Stimulated activated CD8-positive, alpha-beta memory T cell treated with anti-CD3 and anti-CD28 coated beads, Interleukin-7, amount 100 ng/mL, for 4 hours (primary cell): ENCODE data around the gene R3HDM2.

Experiments used
- DNase-seq, 2 donors: peaks; one replicate each; pipeline ENCODE4 v3.0.0-alpha.2; 2020; ENCODE audit warnings: low read depth in 2 of 2

R3HDM2 gene

DNA sequence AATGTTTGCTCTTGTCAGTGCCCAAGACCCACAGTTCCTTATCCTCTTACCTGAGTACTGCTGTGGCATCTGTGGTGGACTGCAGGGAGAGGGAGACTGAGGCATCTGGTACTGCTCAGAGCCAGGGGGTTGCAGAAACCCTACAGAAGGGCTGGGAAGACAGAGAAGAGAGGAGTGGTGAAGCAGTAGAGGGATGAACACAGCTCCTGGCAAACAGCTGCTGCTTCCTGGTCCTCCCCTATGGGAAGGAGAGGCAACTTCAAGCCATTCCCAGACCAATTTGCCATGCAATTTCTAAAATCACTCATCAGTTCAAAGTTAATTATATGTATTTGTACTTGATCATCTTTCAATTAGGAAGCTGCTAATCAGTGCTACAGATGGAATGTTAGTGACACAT is 164.2 kb downstream of the R3HDM2 start:
- no peak for DNase-seq

DNA sequence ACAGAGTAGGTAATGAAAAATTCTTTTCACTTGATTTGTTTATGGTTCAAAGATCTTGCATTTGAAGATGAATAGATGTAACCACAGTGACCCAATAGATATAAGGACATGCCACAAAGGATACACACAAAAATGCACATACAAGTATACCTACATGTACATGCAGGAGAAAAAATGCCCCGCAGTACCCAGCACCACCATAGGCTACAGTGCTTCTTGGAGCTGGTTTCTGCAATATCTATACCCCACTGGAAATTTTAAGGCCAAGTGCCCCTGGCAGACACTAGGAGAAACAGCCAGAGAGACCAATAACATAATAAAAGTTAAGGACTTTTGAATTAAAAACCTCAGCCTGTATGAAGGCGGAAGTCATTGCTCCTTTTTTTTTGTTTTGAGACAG is 167.7 kb downstream of the R3HDM2 start:
- no peak for DNase-seq

DNA sequence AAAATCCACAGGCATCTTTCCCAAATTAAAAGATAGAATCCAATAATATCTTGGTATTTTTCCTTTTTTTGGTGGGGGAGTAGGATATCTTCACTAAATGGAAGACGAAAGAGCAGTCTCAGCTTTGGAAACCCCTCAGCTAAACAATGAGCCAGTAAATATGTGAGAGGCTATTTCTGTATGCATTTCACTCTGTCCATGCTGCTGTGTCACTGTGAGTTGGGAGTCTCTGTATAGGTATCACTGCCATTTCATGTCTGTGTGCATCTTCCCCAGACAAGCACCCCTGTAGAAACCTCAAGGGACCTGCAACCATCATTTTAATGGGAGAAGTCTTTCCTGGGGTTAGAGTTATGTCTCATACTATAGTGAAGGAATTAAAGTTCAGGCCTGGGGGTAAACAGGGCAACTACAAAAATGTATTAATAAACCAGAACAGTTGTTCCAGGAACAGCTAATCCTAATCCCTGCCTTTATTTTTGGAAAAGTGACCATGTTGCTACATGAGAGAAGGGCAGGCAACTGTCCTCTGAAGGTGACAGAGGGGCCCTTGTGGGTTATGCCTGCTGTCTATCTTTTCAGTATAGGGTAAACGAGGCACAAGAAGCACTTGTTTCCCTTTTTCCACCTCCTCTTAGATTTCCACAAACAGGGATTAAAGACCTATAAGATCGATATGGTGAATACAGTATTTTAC is 168.6 kb downstream of the R3HDM2 start:
- DNase-seq, result no peak

DNA sequence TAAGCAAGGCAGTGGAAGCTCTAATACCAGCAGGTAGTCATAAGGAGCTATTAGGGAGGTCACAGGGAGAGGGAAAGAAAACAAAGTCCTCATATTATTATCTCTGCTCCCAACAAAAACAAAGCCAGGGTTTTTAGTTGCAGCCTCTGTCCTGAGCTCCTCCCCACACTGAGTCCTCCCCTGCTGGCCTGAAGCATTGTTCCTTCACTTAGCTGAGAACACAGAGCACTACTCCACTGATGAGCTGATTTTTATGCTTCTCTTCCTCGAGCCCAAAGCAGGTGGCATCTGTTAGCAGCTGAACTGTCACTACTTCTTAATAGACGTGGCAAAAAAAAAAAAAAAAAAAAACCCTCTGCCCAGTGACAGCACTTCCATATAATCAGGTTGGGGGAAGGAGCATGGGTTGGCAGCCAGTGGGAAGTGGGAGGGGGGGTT is 169.4 kb downstream of the R3HDM2 start:
- no peak for DNase-seq

DNA sequence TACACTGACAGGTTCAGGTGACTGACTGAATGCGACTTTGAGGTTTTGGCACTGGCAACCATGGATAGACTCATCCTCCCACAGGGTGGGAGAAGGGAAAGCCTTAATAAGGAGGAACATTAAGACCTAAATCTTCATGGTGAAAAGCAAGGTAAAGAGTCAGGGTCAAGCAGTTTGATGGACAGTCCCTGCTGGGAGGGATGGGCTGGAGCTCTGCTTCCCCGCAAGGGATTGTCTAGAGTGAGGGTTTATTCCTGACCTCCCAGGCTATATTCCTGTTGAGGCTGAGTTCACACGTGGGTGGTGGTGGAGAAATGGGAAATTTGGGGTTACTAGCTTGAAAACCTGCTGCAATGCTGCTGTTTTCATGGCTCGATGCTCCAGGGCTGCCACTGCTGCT is 170.5 kb downstream of the R3HDM2 start:
- no peak for DNase-seq

DNA sequence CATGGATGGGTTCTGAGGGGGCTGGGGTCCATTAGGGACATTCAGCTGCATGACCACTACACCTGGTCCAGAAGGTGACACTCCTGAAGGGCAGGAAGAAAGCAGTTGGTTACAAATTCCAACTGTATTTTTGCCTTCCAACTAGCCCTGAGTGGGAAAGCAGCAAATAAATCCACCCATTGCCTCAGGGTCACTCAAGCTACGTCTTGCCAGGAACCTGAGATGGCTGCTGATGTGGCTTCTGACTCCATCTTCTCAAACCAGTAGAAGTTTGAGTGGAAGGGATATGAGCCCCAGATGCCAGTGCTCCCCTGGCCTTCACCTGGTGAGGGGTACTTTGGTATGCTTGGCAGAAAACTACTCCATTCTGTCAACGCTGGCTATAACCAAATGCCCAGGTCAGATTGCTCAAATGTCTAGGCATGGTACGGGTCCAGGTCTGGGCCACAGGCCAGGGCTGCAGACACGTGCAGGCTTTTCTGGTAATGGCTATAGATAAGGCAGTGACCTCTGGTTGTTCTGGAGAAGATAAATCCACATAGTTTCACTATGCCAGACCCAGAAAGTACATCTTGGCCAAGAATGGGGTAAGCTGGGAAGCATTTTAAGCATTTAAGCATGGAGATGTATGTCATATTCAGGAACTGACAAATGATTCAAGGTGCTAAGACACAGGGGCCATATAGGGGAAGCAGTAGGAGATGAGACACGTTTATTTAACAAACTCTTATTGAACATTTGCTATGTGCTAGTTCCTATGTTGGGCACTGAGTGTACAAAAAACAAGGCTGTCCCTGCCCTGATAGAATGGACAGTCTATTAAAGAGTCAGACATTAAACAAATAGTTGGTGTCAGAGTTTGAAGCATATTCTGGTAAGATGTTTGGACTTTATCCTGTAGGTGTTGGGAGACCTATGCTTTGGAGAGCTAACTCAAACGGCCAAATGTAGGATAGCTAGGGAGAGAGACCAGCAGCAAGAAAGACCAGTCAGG is 171.6 kb downstream of the R3HDM2 start:
- no peak for DNase-seq

DNA sequence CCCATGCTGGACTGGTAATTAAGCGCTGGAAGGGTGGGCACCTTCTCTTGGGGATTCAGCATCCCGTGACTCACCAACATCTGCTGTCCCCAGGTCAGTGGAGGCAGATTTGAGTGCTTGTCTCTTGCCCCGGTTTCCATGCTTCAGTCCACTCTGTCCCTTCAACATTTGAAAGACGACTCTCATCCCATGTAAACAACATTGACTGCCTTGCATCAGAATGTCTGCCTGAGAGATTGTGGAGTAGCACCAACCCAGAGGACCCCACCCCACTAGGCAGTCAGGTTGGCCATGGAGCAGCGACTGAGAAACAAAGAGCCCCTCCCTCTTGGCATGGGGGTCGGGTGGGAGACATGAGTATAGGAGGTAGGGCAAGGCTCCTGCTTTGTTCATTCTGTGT is 174.9 kb downstream of the R3HDM2 start:
- DNase-seq, result no peak

DNA sequence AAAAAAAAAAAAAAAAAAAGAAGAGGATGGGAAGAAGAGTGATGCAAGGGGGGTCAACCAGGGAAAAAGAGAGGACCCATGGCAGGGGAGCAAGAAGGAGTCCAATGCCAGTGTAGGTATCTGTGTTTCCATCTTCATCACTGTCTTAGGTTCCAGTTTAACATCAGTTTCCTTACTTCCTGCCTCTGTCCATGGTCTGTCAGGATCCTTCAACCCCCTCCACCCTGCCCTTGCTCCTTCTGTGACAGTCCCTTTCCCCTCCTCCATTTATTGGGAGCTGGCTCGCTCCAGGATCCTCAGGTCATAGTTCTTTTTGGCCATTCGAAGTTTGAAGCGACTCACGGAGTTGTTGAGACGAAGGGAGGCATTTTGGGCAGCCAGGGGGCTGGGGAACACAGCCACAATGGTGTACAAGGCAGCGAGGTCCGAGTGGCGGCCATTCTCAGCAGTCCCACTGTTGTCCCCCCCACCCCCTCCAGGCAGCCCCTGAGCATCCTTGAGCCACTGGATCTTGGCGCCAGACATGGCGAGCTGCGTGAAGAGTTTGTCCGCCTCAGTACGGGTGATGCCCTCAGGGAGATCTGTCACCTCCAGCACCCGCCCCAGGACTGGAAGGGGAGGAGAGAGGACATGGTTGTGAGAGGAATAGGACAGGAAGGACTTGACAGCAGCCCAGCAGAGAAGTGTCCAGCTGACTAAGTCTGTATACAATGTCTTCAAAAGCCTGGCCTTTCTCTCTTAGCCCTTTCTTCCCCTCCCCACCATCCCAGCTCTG is 176.2 kb downstream of the R3HDM2 start:
- no peak for DNase-seq

DNA sequence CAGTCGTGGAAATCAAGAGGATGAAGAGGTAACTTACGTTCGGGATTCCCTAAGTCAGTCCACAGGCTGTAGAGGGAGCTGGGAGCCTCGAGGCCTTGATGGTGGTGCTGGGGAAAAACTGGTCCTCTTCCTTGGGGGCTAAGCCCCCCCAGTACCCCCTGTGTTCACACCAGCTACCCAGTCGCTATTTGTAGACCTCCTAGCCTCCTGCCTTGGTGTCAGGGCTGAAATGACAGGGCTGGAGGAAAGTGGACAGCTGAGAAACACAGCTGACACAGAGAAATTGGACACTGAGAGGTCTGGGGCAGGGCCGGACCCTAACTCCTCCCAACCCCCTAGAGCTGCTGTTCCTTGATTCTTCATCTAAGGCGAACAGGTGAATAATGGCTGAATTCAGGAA is 179.9 kb downstream of the R3HDM2 start, which contains the start of gene STAC3:
TSS of gene STAC3 (minus strand) at position 232 of the 400 bp plus-strand sequence. CDS start 1,551 bp downstream, outside the sequence.
- DNase-seq, result no peak

DNA sequence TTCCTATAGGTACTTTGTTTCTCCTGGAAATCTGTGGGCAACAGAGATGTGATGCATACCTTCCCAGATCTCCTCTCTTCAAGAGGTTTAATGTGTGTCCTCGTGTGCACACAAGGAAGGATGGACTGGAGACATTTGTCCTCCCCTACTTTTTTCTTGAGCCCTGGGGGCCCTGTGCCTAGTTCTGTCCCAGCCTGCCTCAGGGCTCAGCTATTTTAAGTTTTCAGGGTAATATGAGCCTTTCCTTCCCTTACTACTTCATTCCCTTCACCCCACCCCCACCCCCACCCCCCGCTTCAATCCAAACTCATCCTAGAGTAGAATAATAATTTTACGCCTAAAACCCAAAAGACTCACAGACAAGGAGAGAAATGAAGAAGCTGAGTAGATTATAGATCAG is 180.3 kb downstream of the R3HDM2 start:
- no peak for DNase-seq

DNA sequence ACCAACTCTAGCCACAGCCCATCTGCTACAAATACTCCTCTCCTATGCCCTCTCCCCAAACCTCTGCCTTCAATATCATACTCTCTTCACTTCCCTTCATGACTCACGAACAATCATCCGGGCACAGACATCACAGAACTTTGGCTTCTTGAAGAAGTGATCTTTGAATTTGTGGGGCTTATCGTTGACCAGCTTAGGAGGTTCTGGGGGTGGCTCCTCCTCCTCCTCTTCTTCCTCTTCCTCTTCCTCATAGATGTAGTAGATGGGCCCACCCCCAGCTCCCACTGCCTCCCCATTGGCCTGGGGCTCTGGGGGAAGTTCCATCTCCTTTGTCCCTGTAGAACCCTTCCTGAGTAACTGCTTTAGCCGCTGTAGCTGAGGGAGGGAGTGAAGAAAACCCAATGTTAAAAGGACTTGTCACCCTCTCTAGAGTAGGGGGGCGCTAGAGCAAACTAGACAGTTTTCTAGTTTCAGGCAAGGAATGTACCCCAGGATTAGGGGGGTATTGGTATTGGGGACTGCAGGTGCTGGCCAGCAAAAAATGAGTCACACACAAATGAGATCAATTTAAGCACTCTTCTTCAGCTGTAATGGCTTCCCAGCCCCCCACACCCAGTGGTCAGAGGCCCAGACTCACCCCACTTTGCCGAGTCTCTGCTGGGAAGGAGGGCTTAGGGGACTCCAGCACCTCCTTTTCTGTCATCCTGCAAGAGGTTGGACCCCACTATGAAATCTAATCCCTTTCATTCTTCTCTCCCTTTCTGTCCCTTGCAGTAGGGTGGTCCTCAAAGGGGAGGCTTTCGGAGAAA is 181.7 kb downstream of the R3HDM2 start:
- DNase-seq, result no peak

DNA sequence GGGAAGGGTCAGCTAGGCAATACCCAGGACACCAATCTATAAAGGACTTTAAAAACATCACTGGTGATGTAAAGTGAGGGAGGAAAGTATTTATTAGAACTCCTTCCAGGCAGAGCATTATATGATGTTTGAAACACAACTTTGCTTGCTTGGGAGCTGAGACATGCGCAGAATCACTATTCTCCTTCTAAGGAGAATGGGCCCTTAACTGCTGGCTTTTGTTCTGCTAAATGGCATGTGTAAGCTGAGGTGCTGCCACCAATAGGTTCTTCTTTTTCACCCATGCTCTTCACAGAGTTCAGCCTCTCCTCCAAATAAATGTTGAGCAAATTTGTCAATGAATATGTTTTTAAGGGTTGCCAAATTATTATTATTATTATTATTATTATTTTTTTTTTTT is 183.8 kb downstream of the R3HDM2 start:
- DNase-seq, result no peak

DNA sequence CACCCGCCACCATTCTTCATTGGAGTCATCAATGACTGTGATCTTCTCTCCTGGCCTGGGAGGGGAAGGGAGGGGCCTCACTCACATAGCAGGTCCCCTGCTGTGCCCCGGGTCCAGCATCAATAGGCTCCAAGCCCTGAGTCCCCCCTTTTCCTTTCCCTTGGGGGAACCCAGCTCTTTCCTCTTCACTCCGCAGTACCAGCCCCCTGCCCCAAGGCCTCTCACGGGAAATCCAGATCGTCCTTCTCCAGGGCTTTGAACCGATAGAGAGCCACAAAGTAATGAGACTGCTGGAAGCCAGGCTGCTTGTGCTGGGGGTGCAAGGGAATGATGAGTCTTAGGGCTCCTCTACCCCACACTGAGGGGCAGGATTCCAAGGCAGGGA is 186.5 kb downstream of the R3HDM2 start:
- no peak for DNase-seq

DNA sequence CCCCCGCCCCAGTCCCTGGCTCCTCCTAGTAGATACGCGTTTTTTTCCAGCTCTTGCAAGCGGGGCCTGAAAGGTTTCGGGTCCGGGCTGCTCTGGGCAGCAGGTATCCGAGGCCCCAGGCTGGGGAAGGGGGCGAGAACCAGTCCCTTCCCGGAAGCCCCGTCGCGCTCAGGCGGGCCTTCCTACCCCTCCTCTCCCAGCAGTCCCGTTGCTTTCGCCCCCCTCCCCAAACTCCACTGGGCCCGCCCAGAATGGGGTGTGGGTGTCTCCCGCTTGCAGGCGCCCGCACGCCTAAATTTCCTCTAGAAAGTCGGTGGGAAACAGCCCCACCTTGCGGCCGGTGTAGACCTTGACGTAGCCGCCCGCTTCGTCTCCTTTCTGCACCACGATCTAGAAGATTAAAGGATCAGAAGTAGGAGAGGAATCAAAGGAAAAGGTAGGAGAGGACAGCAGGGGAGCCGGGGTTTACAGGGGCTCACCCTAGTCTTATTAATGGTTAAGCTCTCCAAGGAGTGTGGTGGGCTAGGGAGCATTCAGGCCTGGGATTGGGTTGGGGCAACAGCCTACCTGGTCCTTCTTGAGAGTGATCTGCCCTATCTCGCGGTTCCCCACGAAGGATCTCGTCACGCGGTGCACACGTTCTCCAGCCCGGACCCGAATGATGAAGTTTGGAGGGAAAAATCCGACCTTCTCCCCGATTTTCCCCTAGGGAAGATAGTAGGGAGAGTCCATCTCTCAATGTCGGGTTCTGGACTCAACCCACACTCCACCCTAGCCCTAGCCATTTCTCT is 187.1 kb downstream of the R3HDM2 start:
- DNase-seq, result peak in 1 of 2 donors; percentile 64

DNA sequence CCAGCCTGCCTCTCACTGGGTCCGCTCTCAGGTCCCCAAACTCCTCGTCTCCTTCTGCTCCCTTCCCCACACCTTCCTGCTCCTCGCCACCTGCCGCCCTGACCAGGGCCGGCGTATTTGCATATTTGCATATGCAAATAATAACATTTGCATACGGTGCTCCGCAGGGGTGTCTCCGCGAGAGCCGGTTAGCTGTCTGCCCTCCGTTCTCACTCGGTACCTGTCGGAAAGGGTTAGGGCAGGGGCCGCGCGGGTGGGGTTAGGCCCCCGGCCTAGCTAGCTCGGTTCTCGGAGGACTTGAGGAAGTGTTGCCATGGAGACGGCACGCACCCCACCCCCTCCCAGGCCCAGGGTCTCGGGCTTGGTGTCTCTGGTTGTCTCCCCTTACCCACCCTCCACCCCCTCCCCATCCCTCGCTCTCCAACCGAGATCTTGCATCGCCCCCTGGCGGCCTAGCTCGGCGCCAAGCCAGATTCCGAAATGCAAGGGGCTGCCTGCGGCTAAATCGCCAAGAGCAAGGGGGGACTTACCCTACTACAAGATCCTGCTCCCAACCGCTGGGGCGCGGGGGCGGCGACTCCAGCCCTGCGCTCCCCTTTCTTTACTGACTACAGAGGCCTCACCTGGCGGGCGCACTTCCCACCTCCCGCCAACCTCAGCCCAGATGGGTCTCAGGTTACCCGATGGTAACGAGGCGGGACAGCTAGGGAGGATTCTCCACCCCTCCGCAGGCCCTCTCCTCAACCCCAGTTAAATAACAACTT is 188.0 kb downstream of the R3HDM2 start:
- peak in 1 of 2 donors; percentile 42 for DNase-seq

DNA sequence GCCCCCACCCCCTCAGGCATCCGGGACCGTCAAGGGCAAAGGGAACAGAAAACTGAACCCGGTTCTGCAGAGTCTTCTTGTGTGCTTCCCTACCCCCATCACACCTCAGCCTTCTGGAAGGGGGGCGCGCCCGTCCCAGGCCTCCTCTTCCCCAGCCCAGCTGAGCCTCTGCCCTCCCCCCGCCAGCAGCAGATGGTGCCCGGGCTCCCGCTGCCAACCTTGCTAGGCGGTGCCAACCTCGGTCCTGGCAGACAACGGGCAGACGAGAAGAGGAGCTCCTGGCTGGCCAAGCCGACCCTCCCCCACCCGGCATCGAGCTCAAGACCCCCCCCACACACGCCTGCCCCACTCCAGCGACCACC is 188.5 kb downstream of the R3HDM2 start:
- no peak for DNase-seq

DNA sequence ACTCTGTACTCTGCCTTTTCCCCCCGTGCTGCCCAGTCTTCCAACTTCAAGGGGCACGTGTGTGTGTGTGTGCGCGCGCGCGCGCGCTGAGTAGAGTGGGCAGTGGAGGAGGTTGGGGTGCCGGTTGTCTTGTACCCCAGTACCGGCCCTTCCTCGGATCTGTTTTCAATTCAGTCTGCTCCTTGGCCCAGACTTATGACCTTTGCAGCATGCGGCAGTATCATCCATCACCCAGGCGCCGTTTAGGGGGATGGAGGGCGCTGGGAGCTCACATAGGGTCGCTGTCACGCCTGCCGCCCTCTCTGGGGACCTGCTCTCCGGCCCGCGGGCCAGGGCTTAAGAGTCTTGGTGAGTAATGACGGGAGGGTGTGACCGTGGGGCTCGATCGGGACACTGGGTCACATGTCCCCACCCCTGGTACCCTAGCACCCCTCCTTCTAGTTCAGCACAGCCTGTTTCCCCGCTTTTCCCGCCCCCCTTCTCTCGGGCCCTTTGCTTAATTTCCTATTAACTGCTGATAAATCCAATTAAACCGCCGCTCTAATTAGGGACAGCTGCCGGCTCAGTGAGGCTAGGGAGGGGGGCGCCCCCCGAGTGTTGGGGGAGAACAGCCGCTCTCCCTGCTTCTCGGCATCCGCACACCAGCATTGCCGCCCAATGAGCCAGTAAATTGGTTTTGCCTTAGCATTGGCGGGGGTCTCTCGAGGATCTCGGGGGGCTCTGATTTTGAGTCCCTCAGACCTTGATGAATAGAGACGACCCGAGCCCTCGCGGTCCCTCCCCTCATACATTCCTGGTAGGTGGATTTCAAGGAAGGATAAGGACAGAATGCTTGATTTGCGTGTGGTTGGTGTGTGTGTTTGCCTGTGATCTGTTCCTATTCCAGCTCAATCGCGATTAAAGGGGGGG is 189.2 kb downstream of the R3HDM2 start:
- no peak for DNase-seq

DNA sequence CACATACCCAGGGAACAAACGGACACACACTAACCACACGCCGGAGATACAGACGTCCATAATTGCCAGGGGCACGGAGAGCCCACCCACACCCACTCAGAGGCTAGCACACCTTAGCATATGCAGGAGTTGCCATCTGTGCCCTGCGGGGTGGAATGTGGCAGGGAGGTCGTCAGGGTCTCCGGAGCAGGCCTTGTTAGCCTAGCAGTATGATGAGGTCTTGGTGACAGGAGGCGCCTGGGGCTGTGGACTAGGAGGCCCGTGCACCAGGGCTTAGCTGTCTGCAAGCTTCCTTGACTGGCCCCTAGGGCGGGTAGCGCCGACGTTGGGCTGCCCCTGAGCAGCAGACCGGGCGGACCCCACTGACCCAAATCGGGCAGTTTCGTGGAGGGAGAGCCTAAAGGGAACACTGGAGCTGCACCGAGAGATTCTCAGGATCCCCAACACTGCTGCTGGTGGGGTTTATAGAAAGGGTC is 189.9 kb downstream of the R3HDM2 start:
- no peak for DNase-seq
